ENCODE data around the gene GAST. TPM values are rescaled to one million over a fixed set of nuclear protein-coding genes. Genes with fewer than 3 reads are reported as not detected.
A peak's percentile ranks its signal among the peaks of the same experiment; 100 is the strongest.

The GAST gene
- total and polyA plus RNA-seq, 10 of the 15 experiments (the other 5 are each of a cell fraction or from before 2014, with no cell fraction given): not detected

- TF ChIP-seq, protein P1, sequence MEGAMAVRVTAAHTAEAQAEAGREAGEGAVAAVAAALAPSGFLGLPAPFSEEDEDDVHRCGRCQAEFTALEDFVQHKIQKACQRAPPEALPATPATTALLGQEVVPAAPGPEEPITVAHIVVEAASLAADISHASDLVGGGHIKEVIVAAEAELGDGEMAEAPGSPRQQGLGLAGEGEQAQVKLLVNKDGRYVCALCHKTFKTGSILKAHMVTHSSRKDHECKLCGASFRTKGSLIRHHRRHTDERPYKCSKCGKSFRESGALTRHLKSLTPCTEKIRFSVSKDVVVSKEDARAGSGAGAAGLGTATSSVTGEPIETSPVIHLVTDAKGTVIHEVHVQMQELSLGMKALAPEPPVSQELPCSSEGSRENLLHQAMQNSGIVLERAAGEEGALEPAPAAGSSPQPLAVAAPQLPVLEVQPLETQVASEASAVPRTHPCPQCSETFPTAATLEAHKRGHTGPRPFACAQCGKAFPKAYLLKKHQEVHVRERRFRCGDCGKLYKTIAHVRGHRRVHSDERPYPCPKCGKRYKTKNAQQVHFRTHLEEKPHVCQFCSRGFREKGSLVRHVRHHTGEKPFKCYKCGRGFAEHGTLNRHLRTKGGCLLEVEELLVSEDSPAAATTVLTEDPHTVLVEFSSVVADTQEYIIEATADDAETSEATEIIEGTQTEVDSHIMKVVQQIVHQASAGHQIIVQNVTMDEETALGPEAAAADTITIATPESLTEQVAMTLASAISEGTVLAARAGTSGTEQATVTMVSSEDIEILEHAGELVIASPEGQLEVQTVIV (IDR thresholded peaks at IDR 0.05; ENCODE audit: borderline replicate concordance, partially characterized antibody): no peak
- no peak for TF ChIP-seq USF1 (IDR thresholded peaks at IDR 0.05; ENCODE audit: borderline replicate concordance, extremely low read length, insufficient read depth, low read depth, low read length)
- no peak for TF ChIP-seq CEBPZ (IDR thresholded peaks at IDR 0.05; ENCODE audit: low read depth, low read length)
- no peak for TF ChIP-seq KLF5 (IDR thresholded peaks at IDR 0.05; ENCODE audit: partially characterized antibody)
- no peak for TF ChIP-seq MAX (IDR thresholded peaks at IDR 0.05; ENCODE audit: low read depth, low read length)
- TF ChIP-seq TBL1XR1 (IDR thresholded peaks at IDR 0.05; ENCODE audit: low read depth, low read length): no peak
- no peak for TF ChIP-seq ZNF274 (IDR thresholded peaks at IDR 0.05; ENCODE audit: insufficient read depth, insufficient read length)
- no peak for TF ChIP-seq GABPA (IDR thresholded peaks at IDR 0.05; ENCODE audit: low read depth)
- no peak for TF ChIP-seq STAT3 (IDR thresholded peaks at IDR 0.05; ENCODE audit: low read depth, low read length)
- no peak for TF ChIP-seq ZNF24 (IDR thresholded peaks at IDR 0.05)
- TF ChIP-seq NFXL1 (IDR thresholded peaks at IDR 0.05; ENCODE audit: borderline replicate concordance): no peak
- peak; percentile 67; the same call in 1 of the 2 replicates for TF ChIP-seq YY1 (IDR thresholded peaks at IDR 0.05; ENCODE audit: low read depth, low read length)
- no peak for TF ChIP-seq EZH2 (IDR thresholded peaks at IDR 0.05; ENCODE audit: borderline replicate concordance, control insufficient read depth, low read depth, low read length)
- TF ChIP-seq ZNF384 (IDR thresholded peaks at IDR 0.05; ENCODE audit: borderline replicate concordance, low read depth, low read length): no peak
- no peak for TF ChIP-seq CHD4 (IDR thresholded peaks at IDR 0.05)
- no peak for TF ChIP-seq ZBTB40 (IDR thresholded peaks at IDR 0.05; ENCODE audit: borderline replicate concordance)
- no peak for TF ChIP-seq MEF2A (IDR thresholded peaks at IDR 0.05; ENCODE audit: insufficient read depth, low read depth, low read length)
Observed at GRCh38 chr17:41666708-41667279, 45.3 kb upstream of the GAST start (continued).

Measured in GM12878 (cell line).